Measurements from ENCODE around the gene IARS2.

DNA sequence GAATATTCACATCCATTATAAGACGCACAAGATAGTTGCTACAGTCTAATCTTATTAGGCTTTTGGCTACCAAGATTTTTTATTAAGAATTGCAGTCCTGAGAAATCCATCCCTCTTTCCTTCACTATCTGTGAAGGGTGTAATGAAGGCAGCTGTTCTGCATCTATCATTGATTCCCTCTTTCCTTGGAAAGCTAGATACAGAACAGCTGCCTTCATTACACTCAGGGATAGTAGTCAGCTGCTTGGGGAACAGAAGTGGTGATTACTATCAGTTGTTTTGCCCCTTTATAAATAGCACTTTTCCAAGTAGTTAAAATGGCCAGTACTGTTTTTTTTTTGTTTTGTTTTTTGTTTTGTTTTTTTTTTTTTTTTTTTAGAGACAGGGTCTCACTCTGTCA is 70.2 kb downstream of the IARS2 start:
- TF ChIP-seq, protein P1, sequence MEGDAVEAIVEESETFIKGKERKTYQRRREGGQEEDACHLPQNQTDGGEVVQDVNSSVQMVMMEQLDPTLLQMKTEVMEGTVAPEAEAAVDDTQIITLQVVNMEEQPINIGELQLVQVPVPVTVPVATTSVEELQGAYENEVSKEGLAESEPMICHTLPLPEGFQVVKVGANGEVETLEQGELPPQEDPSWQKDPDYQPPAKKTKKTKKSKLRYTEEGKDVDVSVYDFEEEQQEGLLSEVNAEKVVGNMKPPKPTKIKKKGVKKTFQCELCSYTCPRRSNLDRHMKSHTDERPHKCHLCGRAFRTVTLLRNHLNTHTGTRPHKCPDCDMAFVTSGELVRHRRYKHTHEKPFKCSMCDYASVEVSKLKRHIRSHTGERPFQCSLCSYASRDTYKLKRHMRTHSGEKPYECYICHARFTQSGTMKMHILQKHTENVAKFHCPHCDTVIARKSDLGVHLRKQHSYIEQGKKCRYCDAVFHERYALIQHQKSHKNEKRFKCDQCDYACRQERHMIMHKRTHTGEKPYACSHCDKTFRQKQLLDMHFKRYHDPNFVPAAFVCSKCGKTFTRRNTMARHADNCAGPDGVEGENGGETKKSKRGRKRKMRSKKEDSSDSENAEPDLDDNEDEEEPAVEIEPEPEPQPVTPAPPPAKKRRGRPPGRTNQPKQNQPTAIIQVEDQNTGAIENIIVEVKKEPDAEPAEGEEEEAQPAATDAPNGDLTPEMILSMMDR (IDR thresholded peaks at IDR 0.05): no peak
- TF ChIP-seq POLR2A (IDR thresholded peaks at IDR 0.05): no peak
